ENCODE measurements around the gene ELK3. TPM values are rescaled to one million over a fixed set of nuclear protein-coding genes. Genes with fewer than 3 reads are reported as not detected.

The ELK3 gene
- polyA plus RNA-seq, 1 experiment = 20.9 TPM

DNA sequence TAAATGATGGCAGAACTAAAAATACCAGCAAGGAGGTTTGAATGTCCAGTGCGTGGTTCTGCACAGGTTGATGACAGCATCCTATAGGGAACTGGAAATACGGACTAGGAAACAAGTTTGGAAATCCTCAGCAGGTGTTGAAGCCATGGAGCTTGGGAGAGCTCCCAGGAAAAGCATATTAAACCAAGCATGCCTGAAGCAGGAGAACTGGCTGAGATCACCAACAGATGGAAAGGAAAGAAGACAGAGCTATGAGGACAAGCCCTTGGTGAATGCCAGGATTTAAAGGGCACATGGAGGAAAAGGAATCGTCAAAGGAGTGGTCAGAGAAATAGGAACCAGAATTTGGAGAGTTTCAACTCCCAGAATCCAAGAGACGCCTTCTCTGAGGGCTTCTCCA is 21.2 kb upstream of the ELK3 start:
- ChIA-PET POLR2A (no interaction called here), CTCF (no interaction called here)
- no peak overlapping the region for H3K4me3 ChIP-seq (ENCODE audit: low read depth, low read length)
- no peak for DNase-seq (ENCODE audit: low read depth)
- TF ChIP-seq, protein P1, sequence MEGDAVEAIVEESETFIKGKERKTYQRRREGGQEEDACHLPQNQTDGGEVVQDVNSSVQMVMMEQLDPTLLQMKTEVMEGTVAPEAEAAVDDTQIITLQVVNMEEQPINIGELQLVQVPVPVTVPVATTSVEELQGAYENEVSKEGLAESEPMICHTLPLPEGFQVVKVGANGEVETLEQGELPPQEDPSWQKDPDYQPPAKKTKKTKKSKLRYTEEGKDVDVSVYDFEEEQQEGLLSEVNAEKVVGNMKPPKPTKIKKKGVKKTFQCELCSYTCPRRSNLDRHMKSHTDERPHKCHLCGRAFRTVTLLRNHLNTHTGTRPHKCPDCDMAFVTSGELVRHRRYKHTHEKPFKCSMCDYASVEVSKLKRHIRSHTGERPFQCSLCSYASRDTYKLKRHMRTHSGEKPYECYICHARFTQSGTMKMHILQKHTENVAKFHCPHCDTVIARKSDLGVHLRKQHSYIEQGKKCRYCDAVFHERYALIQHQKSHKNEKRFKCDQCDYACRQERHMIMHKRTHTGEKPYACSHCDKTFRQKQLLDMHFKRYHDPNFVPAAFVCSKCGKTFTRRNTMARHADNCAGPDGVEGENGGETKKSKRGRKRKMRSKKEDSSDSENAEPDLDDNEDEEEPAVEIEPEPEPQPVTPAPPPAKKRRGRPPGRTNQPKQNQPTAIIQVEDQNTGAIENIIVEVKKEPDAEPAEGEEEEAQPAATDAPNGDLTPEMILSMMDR (IDR thresholded peaks at IDR 0.05; ENCODE audit: insufficient read depth, low read depth, low read length) = no peak
- peaks cover 3% of the 10 kb centered on the region; the same call in 1 of the 2 replicates for H3K27me3 ChIP-seq (ENCODE audit: control insufficient read depth, insufficient read depth, low read length)
- no peaks in the 10 kb centered on the region for H3K36me3 ChIP-seq (ENCODE audit: control insufficient read depth, insufficient read depth, low read length)

DNA sequence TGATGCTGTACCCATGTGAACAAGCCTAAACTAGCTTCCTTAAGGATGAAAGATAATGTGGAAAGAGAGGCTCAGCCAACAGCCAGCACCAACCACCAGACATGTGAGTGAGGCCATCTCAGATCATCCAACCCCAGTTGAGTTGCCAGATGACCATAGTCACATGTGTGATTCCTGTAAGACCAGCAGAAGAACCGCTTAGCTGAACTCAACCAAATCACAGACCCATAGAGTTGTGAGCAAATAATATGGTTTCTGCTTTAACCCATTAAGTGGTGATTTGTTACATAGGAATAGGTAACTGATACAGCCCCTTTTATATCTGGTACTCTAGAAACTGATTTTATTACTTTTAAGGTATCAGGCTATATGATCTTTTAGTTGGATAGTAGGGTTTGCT is 17.6 kb upstream of the ELK3 start:
- Histone ChIP-seq H3K4me3 (ENCODE audit: low read depth, low read length) (no peak overlapping the region), H3K27me3 (ENCODE audit: control insufficient read depth, insufficient read depth, low read length) (peaks cover 3% of the 10 kb centered on the region; the same call in 1 of the 2 replicates), H3K36me3 (ENCODE audit: control insufficient read depth, insufficient read depth, low read length) (no peaks in the 10 kb centered on the region)
- TF ChIP-seq, protein P1 (IDR thresholded peaks at IDR 0.05; ENCODE audit: insufficient read depth, low read depth, low read length) = no peak
- POLR2A ChIA-PET = no interaction called here
- CTCF ChIA-PET = interaction anchor here (0.8 kb wide), 1 partner anchor 39 kb away, joined by 3 read pairs; no protein-coding TSS in a partner anchor
- DNase-seq (ENCODE audit: low read depth) = no peak

DNA sequence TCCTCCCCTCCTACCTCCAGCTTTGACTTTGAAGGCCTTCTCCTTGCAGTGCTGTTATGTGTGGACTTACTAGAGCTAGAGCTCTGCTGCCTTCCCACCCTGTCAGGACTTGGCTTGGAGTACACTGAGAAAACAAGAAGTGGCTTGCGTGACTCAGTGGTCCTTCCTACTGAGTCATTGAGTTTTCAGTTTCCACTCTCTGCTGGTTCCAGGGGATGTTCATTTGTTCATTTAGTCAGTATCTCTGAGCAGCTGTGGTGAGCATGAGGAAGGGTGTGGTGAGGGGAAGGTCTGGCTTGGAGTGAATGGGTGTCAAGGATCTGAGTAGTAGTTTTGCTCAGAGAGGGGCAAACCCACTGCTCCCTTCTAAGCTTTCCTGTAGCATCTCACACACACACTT is 17.2 kb upstream of the ELK3 start:
- no peaks in the 10 kb centered on the region for H3K36me3 ChIP-seq (ENCODE audit: control insufficient read depth, insufficient read depth, low read length)
- no peak for DNase-seq (ENCODE audit: low read depth)
- TF ChIP-seq, protein P1 (IDR thresholded peaks at IDR 0.05; ENCODE audit: insufficient read depth, low read depth, low read length) = no peak
- peaks cover 3% of the 10 kb centered on the region; the same call in 1 of the 2 replicates for H3K27me3 ChIP-seq (ENCODE audit: control insufficient read depth, insufficient read depth, low read length)
- POLR2A ChIA-PET = no interaction called here
- CTCF ChIA-PET = interaction anchor here (0.8 kb wide), 1 partner anchor 38 kb away, joined by 3 read pairs; no protein-coding TSS in a partner anchor
- no peak overlapping the region for H3K4me3 ChIP-seq (ENCODE audit: low read depth, low read length)

DNA sequence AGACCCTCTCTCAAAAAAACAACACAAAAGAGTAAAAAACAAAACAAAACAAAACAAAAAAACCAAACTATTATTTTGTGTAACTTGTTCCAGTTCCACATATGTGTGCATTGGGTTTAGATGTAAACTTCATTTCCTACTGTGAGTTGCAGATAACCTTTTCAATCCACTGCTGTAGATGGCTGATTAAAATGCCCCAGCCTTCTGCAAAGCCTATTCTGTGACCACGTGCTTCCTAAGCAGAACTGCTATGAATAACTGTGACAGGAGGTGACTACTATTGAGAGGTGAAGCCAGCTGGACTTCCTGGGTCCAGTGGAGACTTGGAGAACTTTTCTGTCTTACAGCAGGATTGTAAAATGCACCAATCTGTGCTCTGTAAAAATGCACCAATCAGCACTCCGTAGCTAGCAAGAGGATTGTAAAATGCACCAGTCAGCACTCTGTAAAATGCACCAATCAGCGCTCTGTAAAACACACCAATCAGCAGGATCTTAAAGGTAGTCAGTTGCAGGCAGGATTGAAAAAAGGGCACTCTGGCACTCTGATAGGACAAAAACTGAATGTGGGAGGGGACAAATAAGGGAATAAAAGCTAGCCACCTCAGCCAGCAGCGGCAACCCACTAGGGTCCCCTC is 10.3 kb upstream of the ELK3 start:
- TF ChIP-seq, protein P1 (IDR thresholded peaks at IDR 0.05; ENCODE audit: insufficient read depth, low read depth, low read length) = no peak
- ChIA-PET POLR2A (no interaction called here), CTCF (no interaction called here)
- DNase-seq (ENCODE audit: low read depth) = no peak
- H3K4me3 ChIP-seq (ENCODE audit: low read depth, low read length) = no peak overlapping the region
- H3K36me3 ChIP-seq (ENCODE audit: control insufficient read depth, insufficient read depth, low read length) = no peaks in the 10 kb centered on the region
- H3K27me3 ChIP-seq (ENCODE audit: control insufficient read depth, insufficient read depth, low read length) = peaks cover 2% of the 10 kb centered on the region; the same call in 1 of the 2 replicates

DNA sequence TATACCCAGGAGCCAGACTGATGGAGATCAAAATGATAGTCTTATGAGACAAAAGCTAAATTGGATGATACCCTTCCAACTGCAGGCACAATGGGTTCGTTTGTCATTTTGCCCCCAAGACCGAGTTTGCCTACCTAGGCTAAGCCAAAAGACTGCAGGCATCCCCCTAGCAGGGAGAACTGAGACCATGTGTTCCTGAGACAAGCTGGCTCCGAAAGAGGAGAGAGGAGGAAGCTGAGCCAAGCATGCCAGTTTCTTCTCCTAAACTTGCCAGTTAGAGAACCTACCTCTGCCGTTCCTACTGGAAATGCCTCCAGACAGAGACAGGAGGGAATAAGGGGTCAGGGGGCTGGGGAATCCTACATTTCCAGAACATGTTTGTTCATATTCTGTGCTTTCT is 8.3 kb upstream of the ELK3 start:
- TF ChIP-seq, protein P1 (IDR thresholded peaks at IDR 0.05; ENCODE audit: insufficient read depth, low read depth, low read length) = no peak
- Histone ChIP-seq H3K36me3 (ENCODE audit: control insufficient read depth, insufficient read depth, low read length) (no peaks in the 10 kb centered on the region), H3K27me3 (ENCODE audit: control insufficient read depth, insufficient read depth, low read length) (peaks cover 2% of the 10 kb centered on the region; the same call in 1 of the 2 replicates), H3K4me3 (ENCODE audit: low read depth, low read length) (no peak overlapping the region)
- CTCF ChIA-PET = no interaction called here
- POLR2A ChIA-PET = no interaction called here
- no peak for DNase-seq (ENCODE audit: low read depth)

All from BJ (cell line).